GM19240 (cell line): ENCODE results near the gene GALNT9.
"Not testable (repeated sequence)": the region's sequence is repeated elsewhere in the genome, so short reads cannot be mapped to it uniquely, and the experiment has no call there.

Source experiments
- DNase-seq: peaks from one replicate; pipeline ENCODE4 v3.0.0; 2011; ENCODE audit warnings: low spot score; ENCODE audit not compliant: insufficient read length

The GALNT9 gene

DNA sequence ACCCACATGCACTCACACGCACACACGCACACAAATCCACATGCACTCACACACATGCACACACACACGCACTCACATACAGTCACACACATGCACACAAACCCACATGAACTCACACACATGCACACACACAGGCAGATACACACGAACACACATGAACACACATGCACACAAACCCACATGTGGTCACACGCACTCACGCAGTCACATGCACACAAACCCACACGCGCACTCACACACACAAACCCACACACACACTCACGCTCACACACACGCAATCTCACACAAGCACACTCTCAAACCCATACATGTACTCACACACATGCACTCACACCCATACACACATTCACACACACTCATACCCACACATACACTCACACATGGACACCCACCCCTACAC, 61.5 kb downstream of the GALNT9 start:
- no peak for DNase-seq

GRCh38 chr12:132266802-132267201, 62.6 kb downstream of the GALNT9 start:
- no peak for DNase-seq

DNA sequence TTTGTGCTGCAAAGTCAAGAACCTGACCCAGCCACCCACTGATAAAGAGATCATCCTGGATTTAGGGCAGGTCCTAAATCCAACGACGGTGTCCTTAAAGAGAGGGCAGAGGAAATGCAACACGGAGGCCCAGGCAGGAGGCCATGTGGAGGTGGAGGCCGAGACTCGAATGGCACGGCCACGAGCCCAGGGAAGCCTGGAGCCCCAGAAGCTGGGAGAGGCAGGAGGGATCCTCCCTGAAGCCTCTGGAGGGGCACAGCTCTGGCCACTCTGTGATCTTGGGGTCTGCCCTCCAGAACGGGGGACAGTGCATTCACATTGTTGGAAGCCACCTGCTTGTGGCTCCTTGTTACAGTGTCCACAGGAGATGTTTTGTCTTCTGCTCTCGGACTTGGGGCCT, 63.0 kb downstream of the GALNT9 start:
- no peak for DNase-seq

GRCh38 chr12:132265822-132266221, 63.6 kb downstream of the GALNT9 start:
- DNase-seq: not testable (repeated sequence)

DNA sequence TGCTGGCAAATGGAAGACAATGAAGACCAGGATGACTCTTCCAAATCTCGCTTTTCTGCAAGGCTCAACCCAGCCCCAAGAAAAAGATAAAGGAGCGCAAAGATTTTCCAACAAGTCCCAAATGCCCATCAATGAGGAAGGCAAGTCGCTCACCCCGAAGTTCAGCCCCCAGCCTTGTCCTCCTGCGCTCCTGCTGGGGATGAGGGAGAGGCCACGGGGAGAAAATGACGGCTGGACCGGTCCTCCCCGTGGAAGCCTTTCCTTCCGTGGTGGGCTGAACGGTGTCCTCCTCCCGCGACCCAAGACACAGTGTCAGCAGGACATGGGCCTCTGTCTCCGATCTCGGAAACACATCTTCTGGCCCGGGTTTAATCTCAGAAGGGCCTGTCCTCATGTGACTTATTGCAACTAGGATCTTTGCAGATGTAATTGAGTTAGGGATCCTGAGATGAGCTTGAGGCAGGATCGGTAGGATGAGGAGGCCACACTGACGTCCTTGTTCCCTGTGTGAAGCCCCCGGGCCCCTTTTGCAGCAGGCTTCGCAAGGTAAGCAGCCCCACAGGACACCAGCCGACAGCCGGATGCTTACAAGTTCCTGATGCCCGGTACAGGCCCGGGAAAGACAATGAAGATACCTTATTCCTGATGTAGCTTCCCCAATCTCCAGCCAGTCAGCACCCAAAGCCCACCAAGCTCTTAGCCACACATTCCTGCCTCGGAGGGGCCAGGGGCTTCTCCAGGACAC, 64.2 kb downstream of the GALNT9 start:
- no peak for DNase-seq

GRCh38 chr12:132264086-132265010, 65.0 kb downstream of the GALNT9 start:
- no peak for DNase-seq

DNA sequence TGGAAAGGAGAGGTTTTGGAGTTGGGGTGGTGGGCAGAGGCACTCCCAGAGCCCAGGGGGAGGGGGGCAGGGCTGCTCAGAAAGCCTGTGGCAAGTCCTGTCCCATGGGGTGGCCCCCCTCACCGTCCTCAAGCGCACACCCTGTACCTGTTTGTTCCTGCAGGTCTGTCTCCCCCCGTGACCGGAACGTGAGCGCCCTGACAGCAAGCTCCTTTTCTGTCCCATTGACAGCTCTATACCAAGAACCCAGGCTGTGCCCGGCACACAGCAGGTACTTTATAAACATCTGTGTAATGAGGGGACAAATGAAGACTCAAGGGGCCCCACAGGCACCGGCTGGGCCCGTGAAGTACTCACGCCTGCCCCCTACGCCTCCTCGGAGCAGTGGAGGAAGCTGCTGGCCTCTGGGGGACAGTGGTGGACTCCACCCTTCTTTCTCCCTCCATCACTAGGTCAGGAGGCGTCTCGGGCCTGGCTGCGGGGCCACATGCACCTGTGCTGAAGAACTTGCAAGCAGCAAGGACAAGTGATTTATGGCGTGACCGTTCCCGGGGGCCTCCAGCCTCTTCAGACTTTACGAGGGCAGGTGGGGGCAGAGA, 65.8 kb downstream of the GALNT9 start:
- DNase-seq: no peak

GRCh38 chr12:132263061-132263360, 66.4 kb downstream of the GALNT9 start:
- no peak for DNase-seq

DNA sequence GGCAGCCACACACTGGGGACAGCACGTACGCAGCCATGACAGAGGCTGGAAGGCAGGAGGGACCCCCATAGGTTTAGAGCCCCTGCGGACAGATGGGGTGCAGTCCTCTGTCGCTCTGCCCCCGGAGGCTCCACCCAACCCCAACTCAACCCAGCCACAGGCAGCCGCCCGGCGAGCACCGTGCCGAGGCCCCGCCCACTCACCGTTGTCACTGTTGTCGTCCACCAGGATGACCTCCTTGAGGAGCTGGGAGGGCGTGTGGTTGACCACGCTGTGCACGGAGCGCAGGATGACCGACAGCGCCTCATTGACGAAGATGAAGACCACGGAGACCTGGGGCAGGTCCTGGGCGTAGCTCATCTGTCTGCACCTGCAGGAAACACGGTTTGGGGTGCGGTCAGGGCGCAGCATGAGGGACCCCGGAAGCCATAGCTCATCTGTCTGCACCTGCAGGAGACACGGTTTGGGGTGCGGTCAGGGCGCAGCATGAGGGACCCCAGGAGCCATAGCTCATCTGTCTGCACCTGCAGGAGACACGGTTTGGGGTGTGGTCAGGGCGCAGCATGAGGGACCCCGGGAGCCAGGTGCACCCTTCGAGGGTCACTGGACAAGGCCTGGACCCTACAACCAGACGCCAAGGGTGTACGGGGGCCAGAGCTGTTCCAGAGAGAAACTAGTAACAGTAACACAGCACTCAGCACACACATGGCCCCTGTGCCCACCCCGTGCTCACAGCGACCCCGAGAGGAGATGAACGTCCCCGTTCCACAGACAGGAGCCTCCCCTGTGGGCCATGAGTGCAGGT, 66.9 kb downstream of the GALNT9 start:
- DNase-seq: no peak

DNA sequence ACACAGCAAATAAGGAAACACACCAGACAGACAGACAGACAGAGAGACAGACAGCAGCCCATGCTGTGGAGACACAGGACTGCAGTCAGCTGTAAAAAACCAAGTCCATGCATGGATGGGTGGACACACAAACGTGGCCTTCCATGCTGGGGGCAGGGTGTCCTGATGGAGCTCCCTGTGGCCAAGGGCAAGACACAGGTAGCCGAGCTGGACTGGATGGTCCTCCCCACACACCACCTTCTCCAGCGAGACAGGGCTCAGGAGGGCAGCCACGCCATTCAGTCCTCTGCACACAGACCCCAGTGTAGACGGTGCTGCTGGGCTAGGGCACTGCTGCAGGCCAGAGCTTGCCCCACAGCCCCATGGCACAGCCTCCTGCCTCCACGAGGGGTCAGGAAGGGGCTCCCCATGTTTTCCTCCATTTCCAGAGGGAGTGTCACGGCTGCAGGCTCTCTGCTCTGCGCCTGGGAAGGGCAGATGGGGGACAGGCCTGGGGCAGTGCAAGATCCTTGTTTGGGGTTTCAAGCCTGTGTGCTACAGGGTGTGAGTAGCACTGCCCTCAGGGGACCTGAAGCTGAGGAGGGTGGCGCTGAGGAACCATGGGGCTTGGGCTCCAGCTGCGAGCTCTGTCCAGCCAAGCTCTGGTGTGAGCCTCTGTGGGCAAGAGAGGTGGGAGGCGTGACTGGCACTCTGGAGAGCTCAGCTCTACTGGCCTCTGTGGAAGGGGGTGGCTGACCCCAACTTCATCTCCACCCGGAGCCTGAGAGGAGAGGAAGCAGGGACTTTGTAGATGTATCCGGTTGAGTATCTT, 67.9 kb downstream of the GALNT9 start:
- DNase-seq: no peak

DNA sequence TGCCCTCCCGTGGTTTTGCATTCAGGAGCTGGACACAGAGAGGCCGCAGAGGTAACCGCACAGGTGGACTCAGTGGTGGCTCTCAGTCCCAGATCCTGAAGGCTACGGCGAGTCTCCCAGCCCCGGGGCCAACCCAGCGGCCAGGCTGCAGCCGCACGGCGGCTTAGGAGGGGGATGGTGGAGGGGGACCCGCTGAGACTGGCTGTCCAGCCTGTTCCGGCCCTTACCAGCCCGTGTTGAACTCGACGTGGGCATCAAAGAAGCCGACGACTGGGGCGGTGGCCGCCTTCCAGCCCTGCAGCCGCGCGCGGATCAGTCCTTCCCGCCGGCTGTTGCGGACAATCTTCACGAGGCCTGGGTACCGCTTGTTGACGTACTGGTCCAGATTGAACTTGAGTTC, 68.7 kb downstream of the GALNT9 start:
- DNase-seq: no peak

- DNase-seq: no peak
These were observed 69.3 kb downstream of the GALNT9 start for GRCh38 chr12:132259872-132260695.

- no peak for DNase-seq
These were observed 70.0 kb downstream of the GALNT9 start for GRCh38 chr12:132259364-132259871.

- DNase-seq: no peak
These were observed 70.8 kb downstream of the GALNT9 start for GRCh38 chr12:132258543-132258942.

- DNase-seq: no peak
These were observed 71.4 kb downstream of the GALNT9 start for GRCh38 chr12:132257955-132258490.

- no peak for DNase-seq
These were observed 72.0 kb downstream of the GALNT9 start for GRCh38 chr12:132257206-132257954.

- no peak for DNase-seq
These were observed 72.7 kb downstream of the GALNT9 start for GRCh38 chr12:132256646-132257045.

GRCh38 chr12:132255642-132256041, 73.7 kb downstream of the GALNT9 start:
- no peak for DNase-seq
